Measurements from ENCODE around the gene GAD1. TPM values are rescaled to one million over a fixed set of nuclear protein-coding genes. Genes with fewer than 3 reads are reported as not detected.

GAD1 gene
- total and polyA plus RNA-seq, 2 donors (not counting 3 experiments of a cell fraction or from before 2014, with no cell fraction given), result 0.60 to 0.62 TPM

GRCh38 chr2:170873035-170873692 lies 56.5 kb downstream of the GAD1 start:
- peak overlapping the region; percentile 69 for H3K4me2 ChIP-seq (ENCODE audit: insufficient read depth, low read length)
- no peaks in the 10 kb centered on the region for H3K9me1 ChIP-seq (replicated peaks; ENCODE audit: control insufficient read depth, extremely low read depth, insufficient read depth, low read length)
- ChIA-PET CTCF (interaction anchor here (0.5 to 2.7 kb wide), 27 partner anchors 8 to 637 kb away, joined by 3 to 16 read pairs (median 6); partner anchors contain the start of genes GAD1 and GORASP2), POLR2A (no interaction called here)
- dilution Hi-C loops (cut with MboI; ENCODE audit: extremely low pct_ligation_motif_present, low sequenced_read_pairs) (no loop called here), intact Hi-C loops (cut with micrococcal nuclease) (loop anchor here (1.0 to 2.0 kb wide), 4 partner anchors 56 to 637 kb away; no protein-coding TSS in a partner anchor)
- H3K27ac ChIP-seq (ENCODE audit: insufficient read depth, low read depth, low read length), result no peak overlapping the region
- TF ChIP-seq EZH2 (IDR thresholded peaks at IDR 0.05; ENCODE audit: borderline replicate concordance, low read depth, low read length, severe bottlenecking) (no peak), CTCF (IDR thresholded peaks at IDR 0.05; ENCODE audit: extremely low read depth in 1 of 2, insufficient read depth in 1 of 2, low read depth in 1 of 2, low read length in 2 of 2) (peak; percentile 92 to 96)
- no peaks in the 10 kb centered on the region for H3K79me2 ChIP-seq (ENCODE audit: control insufficient read depth, insufficient read depth, low read length)
- DNase-seq (ENCODE audit: low read depth, low spot score), result peak; percentile 79
- peak; percentile 89 for FAIRE-seq
- H3K9me3 ChIP-seq (replicated peaks; ENCODE audit: control insufficient read depth, insufficient read depth, low read length), result no peaks in the 10 kb centered on the region
- peak overlapping the region; percentile 94 for H2AFZ ChIP-seq (ENCODE audit: low read depth, low read length)
- peaks cover 6% of the 10 kb centered on the region for H3K4me1 ChIP-seq (ENCODE audit: control insufficient read depth, extremely low read depth, insufficient read depth, low read length)
- H3K9ac ChIP-seq (replicated peaks; ENCODE audit: extremely low read depth, insufficient read depth, low read length), result peak overlapping the region; percentile 21
- H4K20me1 ChIP-seq (replicated peaks; ENCODE audit: control insufficient read depth, extremely low read depth, insufficient read depth, low read length), result no peaks in the 10 kb centered on the region
- BruUV-seq (replicated peaks), result no TSS peak
- peak overlapping the region in 1 of 3 experiments; percentile 26 for H3K4me3 ChIP-seq (replicated peaks in 1 of 3; ENCODE audit: insufficient read depth in 1 of 3, low read depth in 1 of 3, low read length in 3 of 3)
- H3K27me3 ChIP-seq (ENCODE audit: control insufficient read depth in 2 of 2, insufficient read depth in 2 of 2, low read length in 2 of 2), result peaks cover 0 to 2% of the 10 kb centered on the region in 2 experiments
- no peaks in the 10 kb centered on the region for H3K36me3 ChIP-seq (ENCODE audit: control insufficient read depth in 2 of 2, extremely low read depth in 1 of 2, insufficient read depth in 2 of 2, low read length in 2 of 2)

- Histone ChIP-seq H3K9ac (replicated peaks; ENCODE audit: extremely low read depth, insufficient read depth, low read length) (no peak overlapping the region), H3K9me1 (replicated peaks; ENCODE audit: control insufficient read depth, extremely low read depth, insufficient read depth, low read length) (no peaks in the 10 kb centered on the region), H3K27me3 (ENCODE audit: control insufficient read depth in 2 of 2, insufficient read depth in 2 of 2, low read length in 2 of 2) (peaks cover 0 to 11% of the 10 kb centered on the region in 2 experiments), H3K79me2 (ENCODE audit: control insufficient read depth, insufficient read depth, low read length) (no peaks in the 10 kb centered on the region), H3K4me2 (ENCODE audit: insufficient read depth, low read length) (no peak overlapping the region), H3K9me3 (replicated peaks; ENCODE audit: control insufficient read depth, insufficient read depth, low read length) (no peaks in the 10 kb centered on the region), H2AFZ (ENCODE audit: low read depth, low read length) (no peak overlapping the region), H3K4me3 (replicated peaks in 1 of 3; ENCODE audit: insufficient read depth in 1 of 3, low read depth in 1 of 3, low read length in 3 of 3) (no peak overlapping the region), H3K27ac (ENCODE audit: insufficient read depth, low read depth, low read length) (no peak overlapping the region), H4K20me1 (replicated peaks; ENCODE audit: control insufficient read depth, extremely low read depth, insufficient read depth, low read length) (no peaks in the 10 kb centered on the region), H3K4me1 (ENCODE audit: control insufficient read depth, extremely low read depth, insufficient read depth, low read length) (peaks cover under 1% of the 10 kb centered on the region), H3K36me3 (ENCODE audit: control insufficient read depth in 2 of 2, extremely low read depth in 1 of 2, insufficient read depth in 2 of 2, low read length in 2 of 2) (no peaks in the 10 kb centered on the region)
- CTCF ChIA-PET, result interaction anchor here (1.1 kb wide), 1 partner anchor 10 kb away, joined by 5 read pairs; no protein-coding TSS in a partner anchor
- dilution Hi-C loops (cut with MboI; ENCODE audit: extremely low pct_ligation_motif_present, low sequenced_read_pairs) (no loop called here), intact Hi-C loops (cut with micrococcal nuclease) (no loop called here)
- no peak for DNase-seq (ENCODE audit: low read depth, low spot score)
- FAIRE-seq, result no peak
- TF ChIP-seq POLR2AphosphoS5 (IDR thresholded peaks at IDR 0.05; ENCODE audit: insufficient read depth, low read depth, low read length) (no peak), POLR2A (IDR thresholded peaks at IDR 0.05; ENCODE audit: low read depth, low read length) (no peak), GATA2 (IDR thresholded peaks at IDR 0.05; ENCODE audit: insufficient read depth, insufficient read length, low read depth, low read length) (no peak), MAX (IDR thresholded peaks at IDR 0.05; ENCODE audit: insufficient read depth, insufficient read length) (no peak), EZH2 (IDR thresholded peaks at IDR 0.05; ENCODE audit: borderline replicate concordance, low read depth, low read length, severe bottlenecking) (no peak), JUN (IDR thresholded peaks at IDR 0.05; ENCODE audit: borderline replicate concordance, insufficient read depth, insufficient read length, low read depth) (no peak), CTCF (IDR thresholded peaks at IDR 0.05; ENCODE audit: extremely low read depth in 1 of 2, insufficient read depth in 1 of 2, low read depth in 1 of 2, low read length in 2 of 2) (no peak), MYC (IDR thresholded peaks at IDR 0.05; ENCODE audit: low read depth, low read length) (no peak), FOS (IDR thresholded peaks at IDR 0.05; ENCODE audit: borderline replicate concordance, insufficient read depth, low read length) (no peak)
- POLR2A ChIA-PET, result no interaction called here
- no TSS peak for BruUV-seq (replicated peaks)
Observed at GRCh38 chr2:170878066-170878465, 61.4 kb downstream of the GAD1 start.
